Measurements from ENCODE around the gene IGSF21. TPM values are rescaled to one million over a fixed set of nuclear protein-coding genes. Genes with fewer than 3 reads are reported as not detected.

IGSF21 gene
- total and polyA plus RNA-seq, 2 experiments from 2014 or later = not detected

DNA sequence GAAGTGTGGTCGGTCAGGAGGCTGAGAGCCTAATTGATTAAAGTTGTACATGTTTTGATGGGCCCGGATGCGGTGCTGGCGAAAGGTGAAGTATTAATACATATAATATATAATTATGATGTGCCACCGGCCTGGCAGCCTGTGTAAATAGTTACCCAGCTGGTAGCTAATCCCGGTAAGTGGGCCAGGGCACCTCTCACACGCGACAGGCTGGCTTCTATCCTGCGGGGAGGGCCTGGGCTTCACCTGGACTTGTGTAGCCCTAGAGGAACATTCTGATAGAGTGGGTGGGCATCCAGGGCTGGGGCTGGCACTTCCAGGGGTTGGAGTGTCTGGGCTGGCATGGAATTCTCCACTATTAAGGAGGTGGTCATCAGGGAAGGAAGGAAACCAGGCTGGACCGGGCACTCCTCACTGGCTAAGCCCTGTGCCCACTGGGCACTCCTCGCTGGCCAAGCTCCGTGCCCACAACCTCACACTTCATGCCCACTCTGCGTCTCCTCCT, 48.3 kb downstream of the IGSF21 start:
- TF ChIP-seq, protein P1, sequence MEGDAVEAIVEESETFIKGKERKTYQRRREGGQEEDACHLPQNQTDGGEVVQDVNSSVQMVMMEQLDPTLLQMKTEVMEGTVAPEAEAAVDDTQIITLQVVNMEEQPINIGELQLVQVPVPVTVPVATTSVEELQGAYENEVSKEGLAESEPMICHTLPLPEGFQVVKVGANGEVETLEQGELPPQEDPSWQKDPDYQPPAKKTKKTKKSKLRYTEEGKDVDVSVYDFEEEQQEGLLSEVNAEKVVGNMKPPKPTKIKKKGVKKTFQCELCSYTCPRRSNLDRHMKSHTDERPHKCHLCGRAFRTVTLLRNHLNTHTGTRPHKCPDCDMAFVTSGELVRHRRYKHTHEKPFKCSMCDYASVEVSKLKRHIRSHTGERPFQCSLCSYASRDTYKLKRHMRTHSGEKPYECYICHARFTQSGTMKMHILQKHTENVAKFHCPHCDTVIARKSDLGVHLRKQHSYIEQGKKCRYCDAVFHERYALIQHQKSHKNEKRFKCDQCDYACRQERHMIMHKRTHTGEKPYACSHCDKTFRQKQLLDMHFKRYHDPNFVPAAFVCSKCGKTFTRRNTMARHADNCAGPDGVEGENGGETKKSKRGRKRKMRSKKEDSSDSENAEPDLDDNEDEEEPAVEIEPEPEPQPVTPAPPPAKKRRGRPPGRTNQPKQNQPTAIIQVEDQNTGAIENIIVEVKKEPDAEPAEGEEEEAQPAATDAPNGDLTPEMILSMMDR (IDR thresholded peaks at IDR 0.05; ENCODE audit: poor library complexity) = no peak
- TF ChIP-seq EZH2 (IDR thresholded peaks at IDR 0.05; ENCODE audit: borderline replicate concordance) (no peak), EZH2phosphoT487 (IDR thresholded peaks at IDR 0.05; ENCODE audit: low read depth, severe bottlenecking, unreplicated experiment) (no peak)
- Histone ChIP-seq H3K9me2 (replicated peaks; ENCODE audit: insufficient read depth) (no peaks in the 10 kb centered on the region), H3K4me3 (no peak overlapping the region), H3K4me2 (no peak overlapping the region), H4K20me1 (ENCODE audit: insufficient read depth, poor library complexity, severe bottlenecking) (no peaks in the 10 kb centered on the region), H3K4me1 (ENCODE audit: insufficient read depth) (no peaks in the 10 kb centered on the region), H3K36me3 (replicated peaks; ENCODE audit: insufficient read depth, low read depth) (no peaks in the 10 kb centered on the region), H2AFZ (no peak overlapping the region), H3K27me3 (peaks cover 11% of the 10 kb centered on the region), H3K9me3 (ENCODE audit: low read depth) (no peaks in the 10 kb centered on the region), H3K27ac (no peak overlapping the region), H3K79me2 (no peaks in the 10 kb centered on the region)
- DNase-seq (ENCODE audit: low spot score) = no peak
- WGBS (ENCODE audit: low lambda C conversion rate, missing lambda C conversion rate) = 97% methylated on average over 13 of the region's 13 CpGs

DNA sequence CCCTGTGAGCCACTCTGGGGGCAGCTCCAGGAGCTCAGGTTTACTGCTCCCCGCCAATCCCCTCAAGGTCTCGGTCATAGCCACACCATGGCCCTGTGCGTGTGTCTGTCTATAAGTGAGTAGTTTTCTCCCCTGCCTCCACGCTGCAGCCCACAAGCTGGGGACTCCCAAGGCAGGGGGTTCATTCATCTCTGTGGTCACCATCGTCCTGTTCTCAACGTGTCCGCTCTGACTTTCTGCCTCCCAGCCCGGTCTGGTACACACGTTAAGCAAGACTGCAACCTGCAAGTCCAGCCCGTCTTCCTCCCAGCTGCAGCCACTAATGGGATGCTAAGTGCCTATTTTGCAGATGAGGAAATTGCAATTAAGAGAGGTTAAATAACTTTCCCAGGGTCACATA, 49.8 kb downstream of the IGSF21 start:
- no peaks in the 10 kb centered on the region for H3K9me2 ChIP-seq (replicated peaks; ENCODE audit: insufficient read depth)
- no peaks in the 10 kb centered on the region for H3K36me3 ChIP-seq (replicated peaks; ENCODE audit: insufficient read depth, low read depth)
- no peaks in the 10 kb centered on the region for H3K9me3 ChIP-seq (ENCODE audit: low read depth)
- H3K4me3 ChIP-seq = no peak overlapping the region
- H3K27me3 ChIP-seq = peaks cover 11% of the 10 kb centered on the region
- WGBS (ENCODE audit: low lambda C conversion rate, missing lambda C conversion rate) = 78% methylated on average over 10 of the region's 10 CpGs
- no peak overlapping the region for H3K4me2 ChIP-seq
- no peaks in the 10 kb centered on the region for H4K20me1 ChIP-seq (ENCODE audit: insufficient read depth, poor library complexity, severe bottlenecking)
- no peaks in the 10 kb centered on the region for H3K4me1 ChIP-seq (ENCODE audit: insufficient read depth)
- no peaks in the 10 kb centered on the region for H3K79me2 ChIP-seq
- TF ChIP-seq, protein P1 (IDR thresholded peaks at IDR 0.05; ENCODE audit: poor library complexity) = no peak
- no peak for TF ChIP-seq EZH2phosphoT487 (IDR thresholded peaks at IDR 0.05; ENCODE audit: low read depth, severe bottlenecking, unreplicated experiment)
- TF ChIP-seq EZH2 (IDR thresholded peaks at IDR 0.05; ENCODE audit: borderline replicate concordance) = no peak
- no peak overlapping the region for H3K27ac ChIP-seq
- no peak for DNase-seq (ENCODE audit: low spot score)
- no peak overlapping the region for H2AFZ ChIP-seq

DNA sequence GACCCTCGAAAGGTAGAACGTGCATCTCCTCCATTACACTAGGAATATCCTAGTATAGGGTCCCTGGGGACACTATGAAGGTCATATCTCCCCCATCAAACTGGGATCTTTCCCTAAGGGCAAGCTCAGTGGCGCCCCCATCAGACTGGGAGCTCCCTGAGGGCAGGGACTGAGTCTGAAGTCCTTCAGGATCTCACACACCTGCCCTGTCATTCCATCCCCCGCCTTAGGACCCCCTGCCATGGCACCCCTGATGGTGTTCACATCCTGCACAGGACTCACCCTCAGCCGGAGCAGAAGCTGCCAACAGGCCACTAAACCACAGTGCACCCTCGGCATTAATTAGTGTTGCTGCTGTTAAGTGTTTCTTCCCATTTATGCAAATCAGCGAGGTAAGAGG, 50.4 kb downstream of the IGSF21 start:
- WGBS (ENCODE audit: low lambda C conversion rate, missing lambda C conversion rate) = 87% methylated on average over 7 of the region's 7 CpGs
- no peaks in the 10 kb centered on the region for H3K79me2 ChIP-seq
- no peaks in the 10 kb centered on the region for H3K9me2 ChIP-seq (replicated peaks; ENCODE audit: insufficient read depth)
- H3K27me3 ChIP-seq = peaks cover 11% of the 10 kb centered on the region
- no peak overlapping the region for H2AFZ ChIP-seq
- no peak overlapping the region for H3K4me2 ChIP-seq
- no peaks in the 10 kb centered on the region for H3K4me1 ChIP-seq (ENCODE audit: insufficient read depth)
- H3K9me3 ChIP-seq (ENCODE audit: low read depth) = no peaks in the 10 kb centered on the region
- TF ChIP-seq EZH2phosphoT487 (IDR thresholded peaks at IDR 0.05; ENCODE audit: low read depth, severe bottlenecking, unreplicated experiment) = no peak
- no peak for TF ChIP-seq EZH2 (IDR thresholded peaks at IDR 0.05; ENCODE audit: borderline replicate concordance)
- TF ChIP-seq, protein P1 (IDR thresholded peaks at IDR 0.05; ENCODE audit: poor library complexity) = no peak
- no peaks in the 10 kb centered on the region for H4K20me1 ChIP-seq (ENCODE audit: insufficient read depth, poor library complexity, severe bottlenecking)
- no peak overlapping the region for H3K27ac ChIP-seq
- H3K4me3 ChIP-seq = no peak overlapping the region
- no peak for DNase-seq (ENCODE audit: low spot score)
- H3K36me3 ChIP-seq (replicated peaks; ENCODE audit: insufficient read depth, low read depth) = no peaks in the 10 kb centered on the region

DNA sequence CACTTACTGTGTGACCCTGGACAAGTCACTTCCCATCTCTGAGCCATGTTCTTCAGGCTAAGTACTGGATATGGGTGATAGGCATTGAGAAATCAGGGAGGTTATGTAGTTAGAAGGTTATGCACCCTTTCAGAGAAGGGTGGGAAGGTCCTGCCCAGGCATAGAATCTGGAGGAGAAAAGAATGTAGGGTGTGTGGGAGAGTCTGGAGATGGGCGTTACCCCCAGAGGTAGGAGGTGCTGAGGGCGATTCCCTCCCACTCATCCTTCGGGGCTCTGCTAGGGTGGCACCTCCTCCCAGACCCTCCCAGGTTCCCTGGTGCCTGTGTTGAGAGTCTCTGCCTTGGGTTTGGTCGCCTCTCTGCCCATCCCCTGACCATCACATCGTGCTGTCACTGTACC, 51.1 kb downstream of the IGSF21 start:
- Histone ChIP-seq H3K9me3 (ENCODE audit: low read depth) (no peaks in the 10 kb centered on the region), H2AFZ (no peak overlapping the region), H3K27ac (no peak overlapping the region), H4K20me1 (ENCODE audit: insufficient read depth, poor library complexity, severe bottlenecking) (no peaks in the 10 kb centered on the region), H3K27me3 (peaks cover 11% of the 10 kb centered on the region), H3K4me2 (no peak overlapping the region), H3K79me2 (no peaks in the 10 kb centered on the region), H3K4me3 (no peak overlapping the region), H3K36me3 (replicated peaks; ENCODE audit: insufficient read depth, low read depth) (no peaks in the 10 kb centered on the region), H3K4me1 (ENCODE audit: insufficient read depth) (no peaks in the 10 kb centered on the region), H3K9me2 (replicated peaks; ENCODE audit: insufficient read depth) (no peaks in the 10 kb centered on the region)
- DNase-seq (ENCODE audit: low spot score) = no peak
- no peak for TF ChIP-seq EZH2 (IDR thresholded peaks at IDR 0.05; ENCODE audit: borderline replicate concordance)
- no peak for TF ChIP-seq EZH2phosphoT487 (IDR thresholded peaks at IDR 0.05; ENCODE audit: low read depth, severe bottlenecking, unreplicated experiment)
- TF ChIP-seq, protein P1 (IDR thresholded peaks at IDR 0.05; ENCODE audit: poor library complexity) = no peak
- 84% methylated on average over 5 of the region's 5 CpGs for WGBS (ENCODE audit: low lambda C conversion rate, missing lambda C conversion rate)
